ENCODE data around the gene BCAS1.
A peak's percentile ranks its signal among the peaks of the same experiment; 100 is the strongest.

The BCAS1 gene

DNA sequence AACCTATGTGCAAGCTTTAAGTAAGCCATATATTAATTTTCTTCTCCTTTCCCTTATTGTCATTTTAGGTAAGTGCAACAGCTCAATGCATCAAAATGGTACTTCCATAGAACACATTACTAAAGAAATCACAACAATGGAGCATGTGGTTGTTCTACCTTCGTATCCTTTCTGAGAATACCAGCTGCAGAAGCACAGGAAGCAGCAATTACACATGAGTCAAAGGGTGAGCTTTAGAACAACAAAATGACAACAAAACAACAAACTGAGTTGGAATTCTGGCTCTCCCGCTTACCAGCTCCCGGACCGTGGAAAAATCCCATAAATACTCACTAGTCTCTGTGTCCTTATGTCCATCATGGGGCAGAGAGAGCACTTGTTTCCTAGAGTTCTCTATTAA lies 108.9 kb downstream of the BCAS1 start:
- no peak for DNase-seq (ENCODE audit: low read depth)

DNA sequence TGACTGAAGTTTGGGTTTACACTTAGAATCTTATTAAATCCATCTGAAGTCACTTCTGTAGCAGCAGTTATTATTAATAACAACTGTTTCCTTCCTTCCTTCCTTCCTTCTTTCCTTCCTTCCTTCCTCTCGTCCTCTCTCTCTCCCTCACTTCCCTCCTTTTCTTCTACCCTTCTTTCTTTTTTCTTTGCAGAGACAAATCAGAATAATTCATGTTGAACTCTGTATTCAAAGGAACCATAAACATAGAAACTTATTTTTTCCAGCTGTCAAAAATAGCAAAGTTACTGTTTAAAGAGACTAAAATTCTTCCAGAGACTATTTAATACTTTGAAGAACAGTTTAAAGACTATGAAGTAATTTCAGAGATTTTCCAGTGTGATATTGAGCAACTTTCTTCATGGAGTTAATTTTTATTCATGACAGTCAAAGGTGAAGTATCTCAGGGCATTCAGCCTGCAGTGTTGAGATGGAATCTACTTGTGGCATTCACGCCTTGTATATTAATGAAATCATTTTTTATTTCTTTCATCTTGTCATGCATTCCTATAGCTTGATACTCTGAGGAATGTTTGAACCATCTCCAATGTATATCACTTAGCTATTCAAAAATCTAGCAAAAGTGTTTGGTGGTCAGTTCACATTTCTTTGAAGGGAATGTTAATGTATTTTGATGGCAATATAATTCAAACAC lies 109.7 kb downstream of the BCAS1 start:
- no peak for DNase-seq (ENCODE audit: low read depth)

DNA sequence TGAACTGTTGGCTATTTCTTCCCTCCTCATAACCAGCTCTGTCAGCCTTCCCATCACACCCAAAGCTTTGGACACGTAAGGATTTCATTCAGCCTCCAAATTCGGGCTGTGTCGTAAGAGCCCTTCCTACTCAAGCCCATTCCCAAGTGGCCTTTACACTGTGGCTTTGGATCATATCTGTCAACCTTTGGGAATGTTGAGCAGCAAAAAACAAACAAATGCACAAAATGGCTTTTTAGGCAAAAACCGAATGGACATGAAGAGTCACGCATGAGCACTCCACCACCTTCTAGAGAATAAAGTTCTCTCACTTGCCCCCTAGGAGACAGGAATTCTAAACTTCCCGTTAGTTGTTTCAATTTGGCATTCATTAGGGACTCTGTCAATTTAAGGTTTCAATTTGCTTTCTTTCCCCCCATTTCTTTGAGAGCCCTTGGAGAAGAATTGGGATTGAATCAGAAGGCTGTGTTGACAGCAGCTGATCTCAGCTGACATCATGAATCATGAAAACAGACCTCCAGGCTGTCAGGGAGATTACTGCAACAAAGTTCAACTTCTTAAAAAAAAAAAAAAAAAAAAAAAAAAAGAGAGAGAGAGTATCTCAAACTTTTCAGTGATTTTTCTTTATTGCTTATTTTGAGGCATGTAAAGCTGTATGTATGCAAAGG lies 110.3 kb downstream of the BCAS1 start:
- no peak for DNase-seq (ENCODE audit: low read depth)

DNA sequence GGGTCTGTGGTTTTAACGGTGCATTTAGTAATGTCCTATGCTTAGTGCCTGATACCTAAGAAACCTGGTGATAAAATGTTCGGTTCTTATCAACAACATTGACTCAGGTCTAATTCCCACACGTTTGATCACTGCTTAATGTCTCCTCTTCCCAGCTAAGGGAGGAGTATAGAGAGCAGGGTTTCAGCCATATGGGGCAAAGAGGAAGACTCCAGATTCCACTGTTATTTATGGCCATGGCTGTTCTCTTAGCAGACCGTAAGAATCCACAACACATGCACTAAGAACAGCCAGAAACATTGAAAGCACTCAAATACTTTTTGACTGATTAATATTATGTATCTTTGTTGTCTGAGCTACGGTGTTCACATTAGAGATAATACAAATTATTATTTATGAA lies 112.1 kb downstream of the BCAS1 start:
- DNase-seq (ENCODE audit: low read depth): no peak

DNA sequence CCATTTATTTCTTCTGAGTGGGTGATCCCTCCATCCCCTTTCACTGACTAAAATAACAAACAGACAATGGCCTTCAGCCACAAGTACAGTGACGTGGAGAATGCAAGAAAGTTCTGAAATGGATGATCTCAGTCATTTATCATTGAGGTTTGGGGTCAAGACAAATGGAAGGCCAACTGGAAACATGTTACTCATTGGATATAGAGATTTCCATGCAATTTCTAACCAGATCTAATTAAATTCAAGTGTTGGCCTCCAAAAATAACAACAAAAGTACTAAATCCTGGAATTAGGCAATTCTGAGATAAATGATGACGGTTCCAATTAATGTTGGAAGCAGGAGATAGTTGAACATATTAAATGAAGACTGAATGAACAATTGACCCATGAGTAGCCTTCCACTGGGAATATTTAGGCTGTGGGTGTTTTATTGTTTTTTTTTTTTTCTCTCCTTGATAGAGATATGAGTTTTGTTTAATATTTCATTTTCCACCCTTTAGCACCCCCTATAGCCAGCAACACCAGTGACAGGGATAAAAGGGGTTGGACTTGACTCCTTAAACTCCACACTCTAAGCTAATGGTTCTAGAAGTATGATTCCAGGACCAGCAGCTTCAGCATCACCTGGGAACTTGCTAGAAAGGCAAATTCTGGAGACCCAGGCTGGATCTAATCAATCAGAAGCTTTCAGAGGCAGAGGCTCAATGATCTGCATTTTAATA lies 112.8 kb downstream of the BCAS1 start:
- no peak for DNase-seq (ENCODE audit: low read depth)

DNA sequence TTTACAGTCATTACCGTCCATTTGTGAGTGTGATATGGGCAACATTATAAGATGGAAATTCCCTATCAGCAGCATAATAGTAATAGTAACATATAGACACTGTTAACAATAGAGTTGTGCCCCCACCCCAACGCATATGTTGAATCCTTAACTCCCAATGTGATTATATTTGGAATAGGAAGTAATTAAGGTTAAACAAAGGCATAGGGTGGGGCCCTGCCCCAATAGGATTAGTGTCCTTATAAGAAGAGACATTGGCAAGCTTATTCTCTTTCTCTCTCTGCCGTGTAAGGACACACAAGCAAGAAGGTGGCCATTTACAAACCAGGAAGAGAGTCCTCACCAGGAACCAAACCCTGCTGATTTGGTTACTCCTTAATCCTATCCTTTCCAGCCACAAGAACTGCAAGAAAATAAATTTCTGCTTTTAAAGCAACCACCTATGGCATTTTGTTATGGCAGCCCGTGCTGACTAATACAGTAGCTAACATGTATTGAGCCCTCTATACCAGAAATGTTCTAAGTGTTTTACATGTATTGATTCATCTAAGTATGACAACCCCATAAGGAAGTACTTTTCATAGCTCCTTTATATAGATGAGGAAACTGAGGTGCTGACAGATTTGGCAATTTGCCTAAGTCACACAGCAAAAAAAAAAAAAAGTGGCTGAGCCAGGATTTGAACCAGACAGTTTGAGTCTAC lies 114.2 kb downstream of the BCAS1 start:
- no peak for DNase-seq (ENCODE audit: low read depth)

DNA sequence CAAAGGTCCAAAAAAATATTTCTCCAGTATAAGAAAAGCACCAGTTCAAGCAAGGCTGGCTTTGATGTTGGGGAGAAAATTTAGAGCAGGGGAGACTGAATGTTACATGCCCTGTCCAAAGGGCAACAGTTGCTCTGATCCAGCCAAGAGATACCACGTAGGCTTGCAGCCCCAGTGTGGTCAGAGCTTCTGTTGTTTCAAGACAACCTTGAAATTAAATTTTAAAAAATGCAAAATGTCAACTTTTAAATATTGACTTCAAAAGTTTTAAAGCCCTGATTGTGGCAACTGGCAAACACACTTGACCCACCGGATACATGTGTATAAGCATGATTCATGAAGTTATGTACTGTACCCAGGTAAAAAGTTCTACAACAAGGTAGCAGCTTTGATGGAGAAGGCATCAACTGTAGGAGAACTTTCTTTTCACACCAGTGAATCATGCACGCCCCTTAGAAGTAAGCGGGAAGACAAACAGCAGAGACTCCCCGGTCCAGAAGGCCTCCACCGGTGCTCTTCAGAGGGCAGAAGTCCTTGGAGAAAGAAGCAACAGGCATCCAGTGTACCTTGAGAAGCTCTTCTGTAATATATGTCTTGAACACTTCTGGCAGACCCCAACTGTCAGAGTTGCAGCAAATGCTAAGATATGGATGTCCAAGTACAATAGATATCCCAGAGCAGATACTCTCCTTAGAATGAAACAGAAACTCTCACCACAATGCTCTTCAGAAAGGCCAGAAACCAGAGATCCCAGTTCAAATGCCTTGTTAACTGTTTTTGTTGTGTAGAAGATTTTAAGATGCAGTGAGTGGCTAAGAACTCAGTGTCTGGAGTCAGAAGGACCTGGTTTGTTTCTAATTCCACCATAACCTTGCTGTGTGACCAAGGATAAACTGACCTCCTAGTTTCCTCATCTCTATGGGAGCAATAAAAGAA lies 115.4 kb downstream of the BCAS1 start:
- no peak for DNase-seq (ENCODE audit: low read depth)

DNA sequence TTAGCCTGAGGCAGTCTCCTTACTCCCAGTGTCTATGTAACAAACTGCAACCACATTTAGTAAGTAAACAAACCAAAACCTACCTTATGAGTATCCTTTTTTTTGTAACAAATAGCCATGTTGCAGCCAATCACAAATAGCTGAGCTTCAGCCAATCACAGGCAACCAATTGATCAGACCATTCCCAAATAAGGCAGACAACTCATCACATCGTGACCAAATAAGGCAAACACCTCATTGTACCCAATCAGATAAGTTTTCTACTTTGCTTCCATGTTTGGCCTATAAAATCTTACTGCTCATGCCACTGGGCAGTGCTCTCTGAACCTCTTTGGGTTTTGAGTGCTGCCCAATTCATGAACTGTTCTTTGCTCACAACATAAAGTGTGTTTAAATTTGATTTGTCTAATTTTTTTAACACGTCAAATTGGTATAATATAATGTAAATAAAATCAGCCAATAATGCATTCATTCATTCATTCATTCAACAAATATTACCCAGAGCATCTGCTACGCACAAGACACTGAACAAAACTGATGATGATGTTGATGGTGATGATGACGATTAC lies 117.8 kb downstream of the BCAS1 start:
- DNase-seq (ENCODE audit: low read depth): no peak

DNA sequence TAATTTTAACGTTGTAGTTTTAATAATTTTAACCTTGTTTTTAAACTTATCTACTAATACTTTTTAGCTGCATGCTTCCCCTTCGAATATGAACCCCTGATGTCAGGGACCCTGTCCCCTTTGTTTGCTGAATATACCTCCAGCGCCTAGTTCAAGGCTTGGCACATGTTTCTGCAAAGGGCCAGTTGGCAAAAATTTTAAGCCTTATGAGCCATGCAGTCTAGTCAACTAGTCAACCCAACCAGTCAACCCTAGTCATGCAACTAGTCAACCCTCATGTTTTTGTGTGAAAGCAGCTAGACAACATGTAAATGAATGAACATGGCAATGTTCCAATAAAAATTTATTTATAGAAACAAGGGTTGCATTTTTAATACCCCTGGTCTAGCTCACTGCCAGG lies 119.8 kb downstream of the BCAS1 start:
- DNase-seq (ENCODE audit: low read depth): no peak

DNA sequence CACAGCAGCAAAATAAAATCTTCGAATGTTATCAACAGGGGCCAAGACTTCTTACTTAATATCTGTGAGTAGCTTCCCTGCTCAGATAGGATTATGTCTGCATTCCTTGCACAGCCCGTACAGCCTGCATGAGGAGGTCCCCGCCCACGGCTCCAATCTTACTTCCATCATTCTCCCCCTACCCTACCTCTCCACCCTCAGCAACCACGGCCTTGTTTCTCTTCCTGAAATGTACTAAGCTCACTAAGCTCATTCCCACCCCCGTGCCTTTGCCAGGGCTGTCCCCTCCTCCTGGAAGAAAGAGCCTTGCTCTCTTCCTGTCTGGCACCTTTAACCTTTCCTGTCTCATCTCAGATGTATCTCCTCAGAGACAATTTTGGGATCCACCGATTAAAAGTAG lies 120.4 kb downstream of the BCAS1 start:
- no peak for DNase-seq (ENCODE audit: low read depth)

DNA sequence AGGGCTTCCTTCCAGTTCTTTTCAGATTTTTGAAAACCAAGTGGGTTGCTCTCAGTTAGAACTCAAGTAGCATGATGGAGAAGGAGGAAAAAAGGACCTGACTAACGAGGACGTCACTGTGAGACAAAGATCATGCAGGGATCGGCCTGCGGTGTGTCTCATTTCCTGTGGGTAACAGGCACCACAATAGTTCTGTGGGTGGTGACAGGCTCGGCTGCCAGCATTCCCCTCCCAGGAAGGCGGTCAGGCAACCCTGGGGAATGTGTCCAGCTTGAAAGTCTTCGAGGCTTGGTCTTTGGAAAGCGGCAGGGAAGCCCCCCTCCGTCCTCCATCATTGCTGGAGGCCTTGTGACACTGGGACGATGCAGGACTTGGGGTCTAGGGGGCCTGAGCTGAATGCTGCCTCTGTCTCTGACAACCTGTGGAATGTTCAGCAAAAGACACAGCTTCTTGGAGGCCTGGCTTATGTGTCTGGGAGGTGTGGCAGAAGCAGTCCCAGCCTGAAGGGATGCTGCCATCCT lies 121.0 kb downstream of the BCAS1 start:
- DNase-seq (ENCODE audit: low read depth): peak; percentile 58

DNA sequence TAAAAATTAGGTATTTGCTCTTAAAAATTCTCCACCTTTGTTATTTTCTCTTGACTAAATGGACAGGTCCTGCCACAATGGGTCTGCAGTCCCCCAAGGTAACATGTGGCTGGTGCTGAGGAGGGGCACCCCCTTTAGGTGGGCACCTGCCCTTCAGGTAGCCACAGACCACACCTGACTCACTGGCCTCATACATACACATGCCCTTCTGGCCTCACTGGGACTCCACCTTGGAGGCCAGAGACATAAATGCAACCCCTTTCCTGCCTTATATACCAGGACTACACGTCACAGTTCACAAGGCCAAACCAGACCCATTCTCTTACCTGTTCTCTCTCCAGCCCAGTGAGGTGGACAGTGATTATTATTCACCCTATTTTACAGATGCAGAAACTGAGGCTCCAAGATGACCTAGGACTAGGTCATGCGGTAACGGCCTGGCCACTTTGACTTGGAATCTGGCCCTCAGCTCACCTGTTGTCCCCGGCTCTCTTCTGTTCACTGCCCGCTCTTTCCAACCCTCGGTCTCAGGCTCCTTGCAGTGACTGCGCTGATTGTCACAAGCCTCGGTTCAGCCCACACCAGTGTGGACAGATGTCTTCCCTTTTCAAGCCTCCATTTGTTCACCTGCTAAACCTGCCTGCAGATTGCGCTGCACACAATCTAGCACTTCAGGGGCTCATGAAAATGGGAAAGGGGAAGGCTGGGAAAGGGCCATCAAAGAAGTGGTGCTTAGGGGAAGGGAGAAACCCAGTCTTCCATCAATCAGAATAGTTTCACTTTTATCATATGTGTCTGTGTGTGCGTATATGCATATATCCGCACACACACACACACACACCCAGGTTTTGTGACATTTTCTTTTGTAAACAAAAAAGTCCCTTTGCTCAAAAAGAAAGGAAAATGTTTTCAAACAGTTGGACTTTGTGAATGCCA lies 121.7 kb downstream of the BCAS1 start:
- no peak for DNase-seq (ENCODE audit: low read depth)

DNA sequence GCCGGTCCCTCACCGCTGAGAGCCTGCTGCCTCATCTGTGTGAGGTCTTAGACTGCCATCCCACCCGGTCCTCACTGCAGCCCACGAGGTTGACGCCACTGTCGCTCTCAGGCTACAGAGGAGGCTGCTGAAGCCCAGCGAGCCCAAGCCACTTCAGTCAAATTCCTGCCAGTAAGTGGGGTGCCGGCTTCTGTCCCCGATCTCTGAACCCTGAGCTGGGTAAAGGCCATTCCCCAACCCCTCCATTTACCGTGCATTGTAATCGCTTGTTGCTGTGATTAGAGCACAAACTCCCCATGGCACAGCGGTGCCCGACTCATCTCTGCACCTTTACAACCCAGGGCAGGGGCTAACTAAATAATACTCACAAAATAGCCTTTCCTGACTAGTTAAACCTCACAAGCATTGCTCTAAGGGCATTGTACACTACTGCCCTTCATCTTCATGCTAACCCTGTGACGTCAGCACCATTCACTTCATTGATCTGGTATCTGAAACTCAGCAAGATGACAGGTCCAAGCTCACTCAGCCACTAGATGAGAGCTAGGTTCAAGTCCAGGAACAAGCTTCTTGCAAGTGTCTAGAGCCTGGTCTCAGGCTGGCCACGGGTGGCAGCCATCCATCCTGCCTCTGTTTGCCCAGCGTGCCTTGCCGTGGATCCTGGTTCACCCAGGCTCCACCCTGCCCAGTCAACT lies 122.7 kb downstream of the BCAS1 start:
- no peak for DNase-seq (ENCODE audit: low read depth)

DNA sequence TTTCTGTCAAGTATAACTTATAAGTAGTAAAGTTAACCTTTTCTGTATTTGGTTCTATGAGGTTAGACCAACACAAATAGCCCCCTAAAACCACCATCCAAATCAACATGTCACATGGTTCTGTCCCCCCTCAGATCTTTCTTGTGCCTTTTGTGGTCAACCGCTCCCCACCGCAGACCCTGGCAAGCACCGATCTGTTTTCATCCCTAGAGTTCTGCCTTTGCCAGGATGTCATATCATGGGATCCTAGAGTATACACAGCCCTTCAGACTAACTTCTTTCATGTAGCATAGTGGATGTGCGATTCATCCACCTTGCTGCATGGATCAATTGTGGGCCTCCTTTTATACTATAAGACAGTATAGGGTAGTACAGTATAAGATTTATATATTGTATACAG lies 124.3 kb downstream of the BCAS1 start:
- no peak for DNase-seq (ENCODE audit: low read depth)

DNA sequence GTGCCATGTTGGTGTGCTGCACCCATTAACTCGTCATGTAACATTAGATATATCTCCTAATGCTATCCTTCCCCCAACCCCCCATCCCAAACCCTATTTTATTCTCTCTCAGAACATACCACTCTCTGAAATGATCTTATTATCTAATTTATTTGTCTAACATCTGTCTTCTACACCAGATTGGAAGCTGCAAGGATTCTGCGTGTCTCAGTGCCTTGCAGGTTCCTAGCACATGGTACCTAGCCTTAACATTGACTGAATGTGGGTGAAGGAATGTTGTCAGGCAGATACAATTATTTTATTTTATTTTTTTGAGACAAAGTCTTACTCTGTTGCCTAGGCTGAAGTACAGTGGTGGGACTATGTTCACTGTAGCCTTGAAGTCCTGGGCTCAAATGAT lies 124.9 kb downstream of the BCAS1 start:
- no peak for DNase-seq (ENCODE audit: low read depth)

DNA sequence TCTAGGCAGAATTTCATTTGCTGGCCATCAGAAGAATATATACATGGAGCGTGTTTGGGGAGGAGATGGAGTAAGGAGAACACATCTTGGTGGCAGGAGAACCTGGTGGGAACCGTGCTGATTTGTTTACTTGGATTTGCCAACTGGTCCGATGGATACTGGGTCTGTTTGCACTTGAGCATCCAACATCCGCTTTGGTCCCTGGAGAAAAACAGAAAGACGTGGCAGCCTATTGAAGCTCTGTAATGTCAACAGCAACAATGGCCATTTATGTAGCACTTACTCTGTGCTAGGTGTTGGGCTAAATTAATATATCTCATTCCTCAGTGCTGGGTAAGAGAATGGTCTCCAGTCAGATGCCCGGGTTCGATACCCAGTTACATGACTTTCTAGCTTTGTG lies 125.6 kb downstream of the BCAS1 start:
- DNase-seq (ENCODE audit: low read depth): no peak

DNA sequence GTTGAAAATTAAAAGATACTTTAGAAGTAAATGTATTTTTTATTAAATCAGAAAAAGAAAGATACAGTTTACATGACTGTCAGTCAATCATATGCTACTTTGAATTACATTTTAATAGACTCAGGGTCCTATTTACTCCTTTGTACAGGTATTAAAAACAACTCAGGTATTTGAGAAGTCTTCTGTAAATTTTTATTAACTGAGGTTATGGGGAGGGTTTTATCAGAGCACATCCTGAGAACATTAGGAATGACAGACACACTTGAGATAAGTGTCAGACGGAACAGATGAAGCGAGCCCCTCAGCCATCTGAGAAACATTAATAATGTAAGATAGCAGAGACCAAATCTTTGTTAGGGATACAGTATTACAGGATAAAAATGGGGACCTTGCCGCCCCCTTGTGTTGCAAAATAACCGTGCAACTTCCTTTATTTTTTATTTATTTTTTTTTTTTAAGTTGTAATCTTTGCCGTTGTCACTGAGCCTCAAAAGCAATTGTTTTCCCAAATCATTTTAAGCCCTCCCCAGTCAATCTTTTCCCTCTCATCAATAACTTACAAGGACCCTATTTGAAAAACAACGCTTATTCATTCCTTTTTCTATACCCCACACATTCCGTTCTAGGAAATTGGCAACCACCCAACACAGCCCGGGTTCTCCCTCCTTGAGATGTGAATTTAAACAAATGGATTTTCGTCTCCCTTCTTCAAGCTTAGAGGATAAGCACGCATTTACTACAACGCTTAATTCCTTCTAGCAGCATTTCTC lies 126.7 kb downstream of the BCAS1 start:
- no peak for DNase-seq (ENCODE audit: low read depth)

DNA sequence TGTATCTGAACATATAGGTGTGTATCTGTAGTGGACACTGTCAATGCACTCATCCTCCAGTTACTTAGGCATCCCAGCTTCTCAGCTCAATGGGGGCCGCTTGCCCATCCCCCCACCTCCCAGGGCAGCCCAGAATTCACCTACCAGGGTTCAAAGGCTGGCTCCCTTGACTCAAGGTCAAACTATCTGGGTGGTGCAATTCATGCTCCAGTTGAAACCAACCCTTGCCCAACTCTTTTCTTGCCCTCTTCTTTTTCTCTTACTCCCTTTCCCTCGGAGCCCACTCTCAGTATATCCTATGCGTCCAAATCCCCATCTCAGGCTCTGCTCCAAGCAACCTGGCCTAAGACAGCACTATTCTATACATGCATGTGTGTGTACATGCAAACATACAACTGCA lies 127.4 kb downstream of the BCAS1 start:
- DNase-seq (ENCODE audit: low read depth): no peak

DNA sequence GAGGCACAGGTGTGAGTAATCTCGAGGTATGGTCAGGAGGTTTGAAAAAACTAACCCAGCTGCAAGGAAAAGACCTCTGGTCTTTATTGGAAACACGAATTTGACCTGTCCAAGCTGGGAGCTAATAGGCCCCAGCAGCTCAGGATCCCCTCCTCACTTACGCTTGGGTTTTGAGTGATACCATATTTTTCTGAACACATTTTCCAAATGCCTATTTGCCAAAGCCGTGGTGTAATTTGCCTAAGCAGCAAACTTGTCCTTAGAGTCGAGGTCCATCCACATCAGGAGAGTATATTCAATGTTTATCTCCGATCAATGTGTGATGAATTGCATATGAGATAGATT lies 128.0 kb downstream of the BCAS1 start:
- DNase-seq (ENCODE audit: low read depth): no peak
